ENCODE data around the gene SH3YL1.
"Not testable (repeated sequence)": the region's sequence is repeated elsewhere in the genome, so short reads cannot be mapped to it uniquely, and the experiment has no call there.

Gene SH3YL1

DNA sequence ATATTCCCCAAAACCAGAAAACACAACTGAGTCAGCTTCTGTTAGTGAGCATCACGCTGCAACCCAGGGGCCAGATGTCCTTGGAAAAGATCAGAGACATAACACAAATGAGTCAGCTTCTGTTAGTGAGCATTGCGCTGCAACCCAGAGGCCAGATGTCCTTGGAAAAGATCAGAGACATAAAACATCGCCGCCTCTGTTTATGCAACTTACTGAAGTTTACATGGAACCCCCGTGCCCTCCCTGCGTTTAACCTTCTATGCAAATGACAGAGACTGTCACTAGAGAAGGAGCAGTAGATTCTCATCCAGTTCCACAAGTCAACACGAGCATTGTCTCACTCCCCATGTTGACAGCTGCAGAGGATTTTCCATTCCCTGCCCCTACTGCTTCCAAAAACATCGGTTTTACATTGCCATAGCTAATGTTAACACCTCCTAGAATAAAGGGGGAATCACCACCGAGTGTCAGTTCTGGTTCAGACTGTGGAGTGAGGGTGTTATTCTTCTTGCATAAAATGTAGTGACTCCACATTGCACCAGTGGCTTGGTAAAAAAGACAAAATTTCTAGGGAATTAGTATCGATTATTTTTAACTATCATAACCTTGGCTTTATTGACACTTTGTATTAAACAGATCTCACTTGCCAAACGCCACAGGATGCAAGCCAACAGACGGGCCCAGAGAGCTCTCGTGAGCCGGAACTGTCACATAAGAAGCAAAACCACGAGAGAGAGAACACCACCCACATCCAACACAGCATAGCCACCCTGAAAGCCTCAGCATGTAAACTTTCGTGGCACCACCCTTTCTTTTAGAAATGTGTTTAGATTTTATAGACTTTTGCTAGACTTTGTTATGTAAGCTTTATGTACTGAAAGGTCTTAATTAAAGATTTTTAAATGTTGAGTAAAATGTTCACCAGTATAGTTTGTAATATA, 87.7 kb downstream of the SH3YL1 start:
- DNase-seq = peak; percentile 37

DNA sequence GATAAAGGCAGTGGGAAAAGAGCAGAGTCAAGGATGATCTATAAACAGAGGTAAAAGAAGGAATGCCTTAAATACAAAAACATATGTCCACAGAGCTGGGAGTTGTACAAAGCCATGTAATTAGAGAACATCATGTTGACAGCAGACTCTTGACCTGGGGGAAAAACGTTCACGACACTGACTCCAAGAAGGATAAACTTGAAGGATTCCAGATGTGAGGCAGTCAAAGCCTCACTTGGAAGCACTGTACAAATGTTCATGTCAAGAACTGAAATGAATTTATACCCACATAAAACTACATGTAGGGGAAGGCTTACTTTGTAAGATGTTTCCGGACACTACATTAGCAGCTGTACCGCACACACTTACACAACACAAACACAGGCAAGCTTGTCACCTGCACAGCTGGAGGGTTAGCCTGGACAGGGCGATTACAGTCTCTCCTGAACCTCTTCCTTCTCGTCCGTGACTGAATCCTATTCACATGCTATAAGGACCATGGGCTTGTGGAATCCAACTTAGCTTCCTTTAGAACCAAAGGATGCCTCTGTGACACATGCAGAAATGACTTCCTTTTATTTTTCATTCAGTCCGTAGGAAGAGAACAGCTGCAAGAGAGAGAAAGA, 88.6 kb downstream of the SH3YL1 start:
- DNase-seq = no peak

DNA sequence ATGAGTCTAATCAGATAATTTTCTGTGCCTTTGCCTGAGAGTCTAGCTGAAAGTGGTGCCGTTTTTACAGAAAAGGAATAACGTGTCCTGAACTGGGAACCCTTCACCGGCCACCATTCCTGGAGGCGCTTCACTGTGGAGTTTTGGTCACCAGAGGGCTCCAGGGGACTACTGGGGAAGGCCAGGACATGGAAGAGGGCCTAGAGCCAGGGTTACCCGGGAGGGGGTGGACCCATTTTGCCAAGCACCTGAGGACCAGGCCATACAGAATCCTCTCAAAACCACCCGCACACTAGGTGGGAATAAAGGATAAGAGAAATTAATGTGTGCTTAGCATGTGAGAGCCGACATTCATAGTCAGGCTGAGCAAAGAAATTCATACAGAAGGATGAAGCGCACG, 91.7 kb downstream of the SH3YL1 start:
- not testable (repeated sequence) for DNase-seq

DNA sequence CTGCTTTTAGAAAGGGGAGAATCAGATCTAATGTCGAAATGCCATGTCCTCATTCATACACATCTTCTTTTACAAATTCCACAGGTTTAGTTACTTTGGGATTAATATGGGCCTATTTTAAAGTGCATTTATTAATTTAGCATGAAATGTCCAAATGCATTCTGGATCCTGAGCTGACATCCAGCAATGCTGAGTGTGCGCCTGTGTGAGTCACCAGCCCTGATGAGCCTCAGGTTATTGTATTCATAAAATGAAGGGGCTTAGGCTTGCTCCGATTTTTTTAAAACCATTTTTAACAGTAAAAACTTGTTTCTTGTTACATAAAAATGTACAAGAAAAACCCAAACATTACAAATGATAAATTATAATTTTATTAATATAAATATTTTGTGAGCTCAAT, 94.1 kb downstream of the SH3YL1 start:
- no peak for DNase-seq

Data from activated naive CD4-positive, alpha-beta T cell treated with anti-CD3 and anti-CD28 coated beads, Interleukin-2, amount 50 U/mL, for 16 hours (primary cell).